ENCODE data around the gene MERTK.

Gene MERTK

DNA sequence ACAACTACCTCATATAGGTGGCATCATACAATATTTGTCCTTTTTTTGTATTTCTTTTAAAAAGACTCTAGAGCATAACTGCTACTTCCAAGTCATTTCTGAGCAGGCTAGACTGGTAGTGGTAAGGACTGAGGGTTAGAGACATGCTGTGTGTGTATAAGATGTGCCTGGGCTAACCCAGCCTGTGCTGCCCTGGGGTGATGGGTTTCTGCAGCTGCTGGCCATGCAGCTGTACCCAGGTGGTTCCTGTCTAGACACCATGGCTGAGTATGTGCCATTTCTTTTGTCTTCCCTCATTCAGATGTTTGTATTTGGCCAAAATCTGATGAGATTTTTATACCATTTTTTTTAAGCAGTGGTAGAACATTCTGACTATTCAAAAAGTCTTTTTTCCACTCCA lies 40.0 kb downstream of the MERTK start:
- H3K4me3 ChIP-seq (replicated peaks; ENCODE audit: low read depth, low read length): no peak overlapping the region
- TF ChIP-seq, protein P1, sequence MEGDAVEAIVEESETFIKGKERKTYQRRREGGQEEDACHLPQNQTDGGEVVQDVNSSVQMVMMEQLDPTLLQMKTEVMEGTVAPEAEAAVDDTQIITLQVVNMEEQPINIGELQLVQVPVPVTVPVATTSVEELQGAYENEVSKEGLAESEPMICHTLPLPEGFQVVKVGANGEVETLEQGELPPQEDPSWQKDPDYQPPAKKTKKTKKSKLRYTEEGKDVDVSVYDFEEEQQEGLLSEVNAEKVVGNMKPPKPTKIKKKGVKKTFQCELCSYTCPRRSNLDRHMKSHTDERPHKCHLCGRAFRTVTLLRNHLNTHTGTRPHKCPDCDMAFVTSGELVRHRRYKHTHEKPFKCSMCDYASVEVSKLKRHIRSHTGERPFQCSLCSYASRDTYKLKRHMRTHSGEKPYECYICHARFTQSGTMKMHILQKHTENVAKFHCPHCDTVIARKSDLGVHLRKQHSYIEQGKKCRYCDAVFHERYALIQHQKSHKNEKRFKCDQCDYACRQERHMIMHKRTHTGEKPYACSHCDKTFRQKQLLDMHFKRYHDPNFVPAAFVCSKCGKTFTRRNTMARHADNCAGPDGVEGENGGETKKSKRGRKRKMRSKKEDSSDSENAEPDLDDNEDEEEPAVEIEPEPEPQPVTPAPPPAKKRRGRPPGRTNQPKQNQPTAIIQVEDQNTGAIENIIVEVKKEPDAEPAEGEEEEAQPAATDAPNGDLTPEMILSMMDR (IDR thresholded peaks at IDR 0.05; ENCODE audit: low read length, missing control alignments): no peak
- DNase-seq (ENCODE audit: low read depth): no peak

DNA sequence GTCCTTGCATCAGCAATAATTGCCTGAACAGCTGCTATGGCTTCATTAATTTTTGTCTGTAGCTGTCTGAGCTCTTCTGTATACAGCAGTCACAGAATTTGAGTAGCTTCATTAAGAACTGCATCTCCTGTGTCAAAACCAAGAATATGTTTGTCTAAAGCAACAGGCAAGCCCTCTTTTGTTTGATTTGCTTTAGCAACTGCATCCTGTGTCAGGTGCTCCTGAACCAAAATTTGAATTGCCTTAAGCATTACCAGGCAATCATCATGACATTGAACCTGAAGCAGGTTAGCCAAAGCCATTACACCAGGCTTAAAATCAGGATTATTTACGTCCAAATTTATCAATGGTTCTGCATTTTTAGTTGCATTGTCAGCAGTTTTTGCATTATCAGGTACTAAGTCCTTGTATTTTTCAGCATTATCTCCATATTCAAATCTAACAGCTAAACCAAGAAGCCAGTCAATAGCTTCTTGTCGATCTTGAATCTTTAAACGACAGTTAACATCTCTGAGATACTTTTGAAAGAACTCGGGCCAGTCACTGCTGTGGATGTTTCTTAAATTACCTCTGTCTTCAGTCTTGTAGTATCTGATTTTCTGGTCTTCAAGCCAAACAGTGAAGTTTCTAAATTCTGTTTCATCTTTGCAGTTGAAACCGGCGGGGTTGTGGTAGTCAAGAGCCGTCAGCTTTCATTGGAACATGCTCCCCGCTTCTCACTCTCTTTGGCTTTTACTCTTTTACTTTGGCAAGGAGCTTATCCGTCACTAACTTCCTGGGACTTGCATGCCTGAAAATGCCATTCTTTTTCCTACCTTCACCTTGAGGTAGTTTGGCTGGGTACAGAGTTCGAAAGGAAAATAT lies 42.2 kb downstream of the MERTK start:
- DNase-seq (ENCODE audit: low read depth): no peak
- TF ChIP-seq, protein P1 (IDR thresholded peaks at IDR 0.05; ENCODE audit: low read length, missing control alignments): no peak
- no peak overlapping the region for H3K4me3 ChIP-seq (replicated peaks; ENCODE audit: low read depth, low read length)

DNA sequence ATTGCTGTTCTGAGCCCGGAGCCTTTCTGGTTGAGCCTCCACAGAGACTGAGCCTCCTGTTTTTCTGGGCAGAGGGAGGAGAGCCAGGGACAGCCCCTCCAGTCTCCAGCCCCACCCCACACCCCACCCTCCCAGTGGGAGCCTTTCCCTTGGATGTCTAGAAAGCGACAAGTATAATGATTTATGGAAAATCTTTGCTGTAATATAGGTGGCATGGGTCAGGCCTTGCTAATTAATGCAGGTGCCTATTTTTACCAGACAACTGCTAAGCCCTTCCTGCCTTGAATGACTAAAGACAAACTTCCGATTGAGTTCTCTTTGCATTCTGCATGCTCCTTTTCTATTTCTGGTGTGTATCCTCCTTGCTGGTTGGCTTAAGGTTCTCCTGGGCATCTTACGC lies 43.1 kb downstream of the MERTK start:
- TF ChIP-seq, protein P1 (IDR thresholded peaks at IDR 0.05; ENCODE audit: low read length, missing control alignments): no peak
- no peak for DNase-seq (ENCODE audit: low read depth)
- no peak overlapping the region for H3K4me3 ChIP-seq (replicated peaks; ENCODE audit: low read depth, low read length)

DNA sequence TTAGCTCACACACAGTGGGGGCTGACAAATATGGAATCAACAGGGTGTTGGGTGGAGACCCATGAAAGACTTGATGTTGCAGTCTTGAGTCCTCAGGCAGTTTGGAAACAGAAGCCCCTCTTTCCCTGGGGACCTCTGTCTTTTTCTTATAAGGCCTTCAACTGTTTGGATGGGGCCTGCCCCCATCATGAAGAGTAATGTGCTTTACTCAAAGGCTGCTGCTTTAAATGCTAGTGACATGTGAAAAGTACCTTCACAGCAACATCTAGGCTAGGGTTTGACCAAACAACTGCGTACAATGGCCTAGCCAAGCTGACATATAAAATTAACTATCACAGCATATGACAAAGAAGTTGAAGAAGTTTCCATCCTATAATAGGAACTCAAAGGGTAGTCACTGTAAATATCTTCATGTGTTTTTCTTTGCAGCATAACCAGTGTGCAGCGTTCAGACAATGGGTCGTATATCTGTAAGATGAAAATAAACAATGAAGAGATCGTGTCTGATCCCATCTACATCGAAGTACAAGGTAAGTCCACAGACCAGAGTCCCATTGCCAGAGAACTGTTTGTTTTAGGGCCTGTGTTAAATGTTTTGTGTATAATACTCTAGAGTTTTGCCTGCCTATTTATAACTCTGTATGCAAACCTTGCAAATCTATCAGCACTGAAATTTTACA lies 46.3 kb downstream of the MERTK start:
- TF ChIP-seq, protein P1 (IDR thresholded peaks at IDR 0.05; ENCODE audit: low read length, missing control alignments): no peak
- H3K4me3 ChIP-seq (replicated peaks; ENCODE audit: low read depth, low read length): no peak overlapping the region
- DNase-seq (ENCODE audit: low read depth): no peak

DNA sequence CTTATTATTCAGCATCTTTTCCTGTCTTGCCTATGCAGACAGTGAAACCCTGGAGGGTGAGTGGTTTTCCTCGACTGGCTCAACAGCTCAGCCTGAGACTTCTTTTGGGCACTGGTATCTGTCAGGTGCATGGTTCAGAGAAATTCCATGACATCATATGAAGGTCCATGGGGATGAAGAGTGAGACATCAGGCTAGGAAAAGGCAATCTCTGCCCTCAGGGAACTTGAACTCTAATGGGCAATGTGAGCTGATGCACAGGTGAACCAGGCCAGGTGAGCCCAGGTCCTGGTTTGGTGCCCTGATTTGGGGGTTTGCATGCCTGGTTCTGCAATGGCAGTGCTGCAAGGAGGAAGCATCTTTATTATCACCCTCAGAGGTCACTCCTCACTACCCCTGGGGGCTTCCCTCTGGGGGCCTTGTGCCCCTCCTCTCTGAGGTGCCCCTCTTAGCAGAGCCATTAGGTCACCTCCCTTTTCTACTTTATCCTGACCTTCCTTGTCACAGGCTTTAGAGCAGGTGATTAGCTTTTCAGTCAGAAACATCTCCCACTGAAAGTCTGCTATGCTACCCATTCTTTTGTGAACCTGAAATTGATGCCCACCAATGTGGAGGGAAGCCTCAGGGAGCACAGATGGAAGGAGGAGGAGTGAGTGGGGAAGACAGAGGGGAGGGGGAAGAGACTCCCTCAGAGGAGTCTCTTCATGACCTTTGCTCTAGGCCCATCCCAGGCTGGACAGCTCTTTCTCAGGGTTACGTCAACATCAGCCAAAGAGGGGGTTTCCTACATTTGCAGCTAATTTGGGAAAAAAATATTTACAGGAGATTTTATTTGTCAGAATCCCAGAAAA lies 47.3 kb downstream of the MERTK start:
- H3K4me3 ChIP-seq (replicated peaks; ENCODE audit: low read depth, low read length): no peak overlapping the region
- TF ChIP-seq, protein P1 (IDR thresholded peaks at IDR 0.05; ENCODE audit: low read length, missing control alignments): no peak
- DNase-seq (ENCODE audit: low read depth): no peak

DNA sequence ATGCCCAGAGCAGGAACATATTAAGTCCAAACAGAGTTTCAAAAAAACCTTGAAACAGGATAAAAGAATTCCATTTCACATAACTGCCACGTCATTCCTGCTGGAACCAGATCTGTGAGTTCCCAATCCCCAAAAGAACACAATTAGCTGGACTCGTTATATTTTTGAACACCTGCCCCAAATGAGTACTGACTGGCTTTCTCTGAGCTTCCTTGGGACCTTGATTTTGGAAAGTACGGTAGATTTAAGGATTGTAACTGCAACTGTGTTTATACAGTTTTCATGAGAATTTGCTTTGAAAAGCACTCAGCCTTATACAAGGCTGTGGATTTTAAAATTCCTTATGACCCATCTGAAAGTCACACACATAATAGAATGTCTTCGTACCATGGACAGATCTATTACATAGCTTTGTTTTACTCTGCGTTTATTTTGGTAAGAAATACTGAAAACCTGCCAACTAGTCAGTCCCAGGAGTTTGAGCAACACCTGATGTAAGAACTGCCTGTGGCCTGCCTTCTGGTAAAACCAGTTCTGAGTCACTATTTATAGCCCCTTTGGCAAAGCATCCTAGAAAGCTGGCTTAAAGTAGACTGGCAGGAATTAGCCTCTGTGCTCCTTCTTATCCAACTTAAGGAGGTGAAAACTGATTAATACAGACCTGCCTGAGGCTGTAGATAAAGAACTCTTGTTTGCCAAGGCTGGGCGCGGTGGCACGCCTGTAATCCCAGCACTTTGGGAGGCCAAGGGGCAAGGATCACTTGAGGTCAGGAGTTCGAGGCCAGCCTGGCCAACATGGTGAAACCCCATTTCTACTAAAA lies 48.1 kb downstream of the MERTK start:
- peak; percentile 92 for DNase-seq (ENCODE audit: low read depth)
- no peak overlapping the region for H3K4me3 ChIP-seq (replicated peaks; ENCODE audit: low read depth, low read length)
- TF ChIP-seq, protein P1 (IDR thresholded peaks at IDR 0.05; ENCODE audit: low read length, missing control alignments): no peak

Measured in fibroblast of pulmonary artery (primary cell).